Activated T-cell treated with anti-CD3 and anti-CD28 coated beads, Interleukin-2, amount 50 U/mL, for 72 hours (primary cell): ENCODE results near the gene PAQR6. TPM values are rescaled to one million over a fixed set of nuclear protein-coding genes. Genes with fewer than 3 reads are reported as not detected.

Source experiments
- ATAC-seq, 2 donors: fragments of 150-1000 bp; cut with Tn5 transposase; replicated peaks in 1 of 2; 2 replicates each; pipeline ENCODE4 v1.10.0; 2021; ENCODE audit warnings: moderate library complexity in 2 of 2, mild to moderate bottlenecking in 1 of 2
- DNase-seq, 2 donors: peaks; one replicate each; pipeline ENCODE4 v3.0.0; 2021 to 2022; ENCODE audit warnings: mixed read lengths in 1 of 2
- H3K27ac Mint-ChIP-seq: one replicate; pipeline ENCODE4 v1.8.0; 2022; ENCODE audit warnings: mild to moderate bottlenecking, moderate library complexity, mixed read lengths
- H3K27me3 Mint-ChIP-seq: one replicate; pipeline ENCODE4 v1.8.0; 2022; ENCODE audit warnings: low read depth, mixed read lengths
- H3K36me3 Mint-ChIP-seq, 2 donors: one replicate each; pipeline ENCODE4 v1.8.0; 2022; ENCODE audit warnings: mixed read lengths in 2 of 2, mild to moderate bottlenecking in 1 of 2; ENCODE audit not compliant: insufficient read depth in 2 of 2
- H3K4me1 Mint-ChIP-seq: one replicate; pipeline ENCODE4 v1.8.0; 2022; ENCODE audit warnings: low read depth, mixed read lengths
- H3K4me3 Mint-ChIP-seq, 2 donors: one replicate each; pipeline ENCODE4 v1.8.0; 2022; ENCODE audit warnings: mild to moderate bottlenecking in 2 of 2, mixed read lengths in 2 of 2, moderate library complexity in 2 of 2
- H3K9me3 Mint-ChIP-seq, 2 donors: one replicate each; pipeline ENCODE4 v1.8.0; 2022; ENCODE audit warnings: mixed read lengths in 2 of 2
- total RNA-seq, 2 donors: library from RNA; stranded (reverse); gene quantifications; one replicate each; pipeline ENCODE4 v1.2.3, GENCODE V29; 2022

PAQR6 gene
- total RNA-seq, 2 donors from 2014 or later: 9.6 to 10.4 TPM

DNA sequence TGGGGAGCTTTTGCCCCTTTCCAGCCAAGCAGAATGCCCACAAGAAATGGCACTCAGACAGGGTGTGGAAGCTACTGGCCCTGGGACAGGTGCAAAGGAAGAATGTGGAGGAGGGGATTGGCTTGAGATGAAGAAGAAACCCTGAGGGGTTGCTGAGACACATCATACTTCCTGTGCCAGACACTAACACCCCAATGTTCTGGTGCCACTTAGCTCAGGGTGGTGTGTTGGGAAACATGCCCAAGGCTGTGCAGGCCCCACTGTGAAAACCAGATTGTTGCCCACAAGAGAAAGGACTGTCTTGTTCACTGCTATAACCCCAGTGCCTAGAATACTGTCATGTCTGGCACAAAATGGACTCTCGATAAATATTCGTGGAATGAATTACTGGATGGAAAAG is 9.9 kb upstream of the PAQR6 start:
- peaks cover 8 to 30% of the 10 kb centered on the region in 2 donors for H3K36me3 Mint-ChIP-seq
- no peak overlapping the region for H3K4me3 Mint-ChIP-seq
- no peaks in the 10 kb centered on the region for H3K9me3 Mint-ChIP-seq
- no peaks in the 10 kb centered on the region for H3K4me1 Mint-ChIP-seq
- ATAC-seq (no peak), DNase-seq (no peak)
- no peak overlapping the region for H3K27ac Mint-ChIP-seq
- no peaks in the 10 kb centered on the region for H3K27me3 Mint-ChIP-seq

DNA sequence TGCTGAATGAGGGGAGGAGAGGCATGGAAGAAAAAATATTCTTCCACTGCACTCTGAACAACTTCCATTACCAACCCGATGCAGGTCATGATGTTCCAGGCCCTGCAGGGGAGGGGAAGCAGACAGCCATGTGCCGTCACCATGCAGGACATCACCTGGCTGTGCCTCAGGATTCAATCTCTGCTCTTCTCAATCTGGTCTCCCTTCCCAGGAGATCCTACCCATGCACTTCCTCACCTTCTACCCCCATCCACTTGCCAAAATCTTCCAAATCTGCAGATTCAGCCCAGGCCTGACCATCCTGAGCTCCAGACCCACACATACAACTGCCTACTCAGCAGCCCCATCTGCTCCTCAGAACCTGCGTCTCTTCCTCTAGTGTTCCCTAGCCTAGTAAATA is 5.8 kb upstream of the PAQR6 start:
- H3K9me3 Mint-ChIP-seq: no peaks in the 10 kb centered on the region
- peak overlapping the region; percentile 6 for H3K27ac Mint-ChIP-seq
- H3K36me3 Mint-ChIP-seq: peaks cover 3 to 19% of the 10 kb centered on the region in 2 donors
- no peaks in the 10 kb centered on the region for H3K27me3 Mint-ChIP-seq
- H3K4me3 Mint-ChIP-seq: no peak overlapping the region
- DNase-seq (no peak), ATAC-seq (no peak)
- H3K4me1 Mint-ChIP-seq: no peaks in the 10 kb centered on the region

DNA sequence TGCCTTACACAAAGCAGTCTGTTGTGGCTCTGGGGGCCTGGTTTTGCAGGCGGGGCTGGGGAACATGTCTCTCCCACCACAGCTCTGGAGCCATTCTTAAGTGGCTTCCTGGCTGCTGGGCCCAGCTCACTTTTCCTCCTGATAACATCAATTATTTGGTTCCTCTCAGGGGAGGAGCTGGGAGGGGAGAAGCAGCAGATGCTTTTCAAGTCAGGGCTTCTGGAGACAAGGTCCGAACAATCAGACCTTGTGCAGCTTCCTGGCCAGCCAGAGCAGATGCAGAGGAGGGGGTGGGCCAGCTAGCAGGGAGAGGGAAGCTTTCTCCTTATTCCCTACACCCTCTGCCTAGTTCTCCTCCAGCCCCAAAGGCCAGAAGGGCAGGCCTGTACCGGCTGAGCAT is 3.7 kb upstream of the PAQR6 start:
- DNase-seq (no peak), ATAC-seq (no peak)
- H3K4me3 Mint-ChIP-seq: no peak overlapping the region
- no peaks in the 10 kb centered on the region for H3K4me1 Mint-ChIP-seq
- H3K27ac Mint-ChIP-seq: no peak overlapping the region
- peaks cover 3 to 17% of the 10 kb centered on the region in 2 donors for H3K36me3 Mint-ChIP-seq
- no peaks in the 10 kb centered on the region for H3K27me3 Mint-ChIP-seq
- no peaks in the 10 kb centered on the region for H3K9me3 Mint-ChIP-seq

DNA sequence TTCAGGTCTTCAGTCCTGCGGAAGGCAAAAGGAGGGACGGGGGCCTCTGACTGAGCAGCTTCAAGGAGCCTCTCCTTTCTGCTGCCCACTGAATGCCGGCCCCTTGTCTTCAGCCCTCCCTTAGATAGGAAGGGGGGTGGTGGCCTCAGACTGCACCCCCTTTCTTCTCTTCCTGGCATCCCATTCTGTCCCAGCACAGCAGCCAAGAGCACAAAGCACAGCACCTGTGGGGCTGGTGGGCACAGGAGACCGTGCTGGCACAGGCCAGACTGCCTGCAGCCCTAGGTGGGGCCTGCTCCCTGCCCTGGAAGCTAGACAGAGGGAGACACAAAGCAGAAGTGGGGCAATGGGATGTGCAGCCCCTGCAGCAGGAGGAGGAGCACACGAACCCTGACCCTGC is 1.7 kb upstream of the PAQR6 start:
- no peak overlapping the region for H3K27ac Mint-ChIP-seq
- DNase-seq (no peak), ATAC-seq (no peak)
- peaks cover 8% of the 10 kb centered on the region for H3K27me3 Mint-ChIP-seq
- H3K36me3 Mint-ChIP-seq: peaks cover 0 to 16% of the 10 kb centered on the region in 2 donors
- H3K4me1 Mint-ChIP-seq: peaks cover 15% of the 10 kb centered on the region
- no peak overlapping the region for H3K4me3 Mint-ChIP-seq
- no peaks in the 10 kb centered on the region for H3K9me3 Mint-ChIP-seq

DNA sequence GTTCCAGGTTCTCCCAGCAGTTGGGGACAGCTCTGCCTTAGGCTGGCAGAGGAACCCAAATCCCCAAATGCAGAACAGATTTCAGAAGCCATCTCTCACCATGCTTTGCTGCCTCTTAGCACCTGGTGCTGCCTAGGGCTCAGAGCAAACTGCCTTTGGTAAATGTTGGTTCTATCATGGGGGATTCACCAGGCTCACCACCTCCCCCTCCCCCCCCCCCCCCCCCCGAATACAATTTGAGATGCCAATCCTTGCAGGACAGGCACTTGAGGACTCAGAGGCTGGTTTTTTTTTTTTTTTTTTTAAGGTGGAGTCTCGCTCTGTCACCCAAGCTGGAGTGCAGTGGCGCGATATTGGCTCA is 447 bp upstream of the PAQR6 start:
- no peak overlapping the region for H3K4me3 Mint-ChIP-seq
- ATAC-seq (no peak), DNase-seq (no peak)
- peaks cover 8% of the 10 kb centered on the region for H3K27me3 Mint-ChIP-seq
- H3K36me3 Mint-ChIP-seq: peaks cover 0 to 10% of the 10 kb centered on the region in 2 donors
- no peaks in the 10 kb centered on the region for H3K9me3 Mint-ChIP-seq
- H3K27ac Mint-ChIP-seq: no peak overlapping the region
- H3K4me1 Mint-ChIP-seq: peaks cover 21% of the 10 kb centered on the region

DNA sequence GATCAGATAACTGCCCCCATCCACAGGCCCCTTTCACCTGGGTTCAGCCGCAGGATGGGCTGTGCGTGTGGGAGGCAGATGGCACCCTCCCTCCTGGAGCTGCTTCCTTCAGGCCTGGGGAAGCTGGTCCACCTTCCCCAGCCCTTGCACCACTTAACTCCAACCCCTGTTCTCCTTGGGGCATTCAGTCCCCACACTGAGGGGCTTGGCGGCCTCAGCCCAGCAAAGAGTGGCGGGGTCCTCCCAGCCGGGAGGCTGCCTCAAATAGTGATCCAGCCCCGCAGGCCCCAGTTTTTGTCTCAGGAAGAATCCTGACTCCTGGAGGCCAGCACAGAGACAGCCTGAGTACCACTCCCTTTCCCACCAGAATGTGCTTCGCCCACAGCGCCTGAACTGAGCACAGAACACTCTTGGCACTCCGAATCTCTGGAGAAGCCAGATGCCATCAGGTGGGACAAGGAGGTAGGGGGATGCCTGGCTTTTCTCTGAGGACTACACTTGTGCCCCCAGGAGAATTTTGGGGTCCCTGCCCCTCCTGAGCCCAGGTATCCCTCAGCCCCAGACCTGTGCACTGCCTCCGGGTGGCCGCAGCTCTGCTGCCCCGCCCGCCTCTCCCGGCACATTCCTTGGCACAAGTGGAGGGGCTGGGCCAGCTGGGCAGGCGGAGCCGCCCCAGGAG is 936 bp downstream of the PAQR6 start:
- Mint-ChIP-seq H3K4me3 (no peak overlapping the region), H3K27me3 (peaks cover 8% of the 10 kb centered on the region), H3K9me3 (no peaks in the 10 kb centered on the region), H3K27ac (no peak overlapping the region), H3K36me3 (peaks cover 0 to 6% of the 10 kb centered on the region in 2 donors), H3K4me1 (peaks cover 21% of the 10 kb centered on the region)
- DNase-seq (no peak), ATAC-seq (no peak)

DNA sequence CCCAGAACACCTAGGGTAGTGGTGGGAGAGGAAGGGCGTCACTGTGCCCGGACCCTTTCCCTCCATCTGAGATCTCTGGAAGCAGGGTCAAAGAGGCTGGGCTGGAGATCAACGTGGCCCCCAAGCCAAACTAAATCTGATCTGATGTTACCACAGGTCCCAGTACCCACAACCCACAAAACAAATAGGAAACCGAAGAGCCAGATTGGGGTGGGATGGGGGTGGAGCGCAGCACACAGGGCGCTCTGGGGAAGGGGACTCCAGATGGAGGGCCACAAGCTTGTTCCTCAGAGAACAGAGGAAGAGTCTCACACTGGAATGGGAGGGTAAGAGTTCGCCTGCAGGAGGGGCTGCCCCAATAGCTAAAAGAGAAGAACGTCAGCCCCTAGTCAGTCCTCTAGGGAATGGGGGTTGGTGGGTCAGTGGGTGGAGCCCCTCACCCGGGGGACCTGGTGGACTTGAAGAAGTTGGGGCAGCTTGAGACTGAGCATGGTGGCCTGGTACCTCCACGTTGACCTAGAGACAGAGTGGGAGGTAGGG is 1.5 kb downstream of the PAQR6 start:
- DNase-seq: no peak
- Mint-ChIP-seq H3K36me3 (peaks cover 0 to 6% of the 10 kb centered on the region in 2 donors), H3K27me3 (peaks cover 8% of the 10 kb centered on the region), H3K9me3 (no peaks in the 10 kb centered on the region), H3K4me1 (peaks cover 21% of the 10 kb centered on the region), H3K27ac (no peak overlapping the region), H3K4me3 (peak overlapping the region; percentile 1 to 20)
- ATAC-seq: no peak

DNA sequence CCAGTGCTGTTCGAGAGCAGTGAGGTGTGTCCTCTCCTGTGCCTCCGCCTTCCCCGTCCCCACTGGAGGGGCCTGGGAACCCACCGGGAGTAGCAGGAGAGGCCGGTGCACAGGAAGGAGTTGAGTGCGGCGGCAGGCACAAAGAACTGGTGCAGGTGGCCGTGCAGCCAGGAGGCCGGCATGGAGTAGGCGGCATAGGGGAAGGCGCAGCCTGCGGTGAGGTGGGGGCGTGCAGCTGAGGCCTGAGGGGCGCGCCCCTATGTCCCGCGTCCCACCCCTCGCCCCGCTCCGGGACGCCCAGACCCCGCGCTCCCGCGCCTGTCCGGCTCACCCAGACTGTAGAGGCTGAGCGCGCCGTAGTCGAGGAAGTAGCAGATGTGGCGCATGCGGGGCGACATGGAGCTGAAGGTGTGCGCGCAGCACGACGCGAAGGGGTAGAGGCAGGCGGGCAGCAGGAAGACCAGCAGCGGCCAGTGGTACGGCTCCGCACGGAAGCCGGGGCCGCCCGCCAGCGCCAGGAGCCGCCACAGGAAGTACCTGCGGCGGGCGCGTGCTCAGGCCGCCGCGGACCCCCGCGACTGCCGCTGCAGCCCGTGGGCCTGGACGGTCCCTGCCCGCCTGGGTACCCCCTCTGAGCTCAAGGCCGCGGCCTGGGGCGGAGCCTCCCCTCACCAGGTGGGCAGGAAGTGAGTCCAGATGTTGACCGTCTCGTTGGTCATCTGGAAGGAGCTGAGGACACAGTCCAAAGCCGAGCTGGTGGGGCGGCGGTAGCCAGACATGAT is 2.2 kb downstream of the PAQR6 start:
- peaks cover 21% of the 10 kb centered on the region for H3K4me1 Mint-ChIP-seq
- DNase-seq: peak; percentile 47
- H3K4me3 Mint-ChIP-seq: peak overlapping the region; percentile 83 to 86
- ATAC-seq: peak; percentile 38 to 61
- H3K27ac Mint-ChIP-seq: peak overlapping the region; percentile 45
- H3K27me3 Mint-ChIP-seq: peaks cover 8% of the 10 kb centered on the region
- peaks cover 0 to 5% of the 10 kb centered on the region in 2 donors for H3K36me3 Mint-ChIP-seq
- no peaks in the 10 kb centered on the region for H3K9me3 Mint-ChIP-seq

DNA sequence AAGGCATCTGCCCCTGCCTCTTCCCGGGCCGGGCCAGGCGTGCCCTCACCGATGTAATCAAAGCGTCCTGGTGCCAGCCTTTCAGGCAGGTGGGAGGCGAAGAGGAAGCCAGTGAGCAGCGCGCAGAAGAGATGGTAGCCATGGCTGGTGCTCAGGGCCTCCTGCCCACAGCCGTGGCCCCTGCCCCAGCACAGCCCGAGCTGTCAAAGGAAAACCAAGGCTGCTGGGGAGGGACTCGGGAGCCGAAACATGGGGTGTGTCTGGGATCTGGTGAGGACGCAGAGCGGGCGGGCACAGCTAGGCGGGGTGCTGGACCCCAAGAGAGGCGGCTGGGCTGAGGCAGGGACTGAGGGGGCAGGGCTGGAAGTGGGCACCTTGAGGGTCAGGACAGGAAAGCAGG is 3.1 kb downstream of the PAQR6 start:
- Mint-ChIP-seq H3K4me3 (peak overlapping the region; percentile 83 to 86), H3K27me3 (peaks cover 8% of the 10 kb centered on the region), H3K27ac (no peak overlapping the region), H3K4me1 (peaks cover 21% of the 10 kb centered on the region), H3K36me3 (peaks cover 0 to 4% of the 10 kb centered on the region in 2 donors), H3K9me3 (no peaks in the 10 kb centered on the region)
- DNase-seq (no peak), ATAC-seq (no peak)

DNA sequence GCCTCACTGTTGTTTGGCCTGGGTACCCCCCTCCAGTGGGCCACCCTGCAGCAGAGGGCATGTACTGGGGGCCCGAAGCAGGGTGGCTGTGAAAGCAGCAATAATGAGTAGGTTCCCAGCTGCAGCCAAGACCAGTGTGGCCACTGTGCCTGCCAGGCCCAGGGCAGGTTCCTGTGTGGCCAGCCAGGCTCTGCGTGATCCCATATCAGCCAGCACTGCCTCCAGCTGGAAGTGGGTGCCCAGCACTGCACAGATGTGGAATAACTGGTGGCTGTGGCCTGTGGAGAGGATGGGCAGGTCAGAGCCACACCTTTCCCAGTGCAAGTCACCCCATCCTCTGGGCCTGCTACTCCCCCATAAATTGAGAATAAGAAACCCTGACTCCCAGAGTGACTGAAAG is 3.7 kb downstream of the PAQR6 start:
- peaks cover 21% of the 10 kb centered on the region for H3K4me1 Mint-ChIP-seq
- H3K36me3 Mint-ChIP-seq: peaks cover 0 to 4% of the 10 kb centered on the region in 2 donors
- H3K9me3 Mint-ChIP-seq: no peaks in the 10 kb centered on the region
- no peak overlapping the region for H3K27ac Mint-ChIP-seq
- DNase-seq: no peak
- peaks cover 8% of the 10 kb centered on the region for H3K27me3 Mint-ChIP-seq
- H3K4me3 Mint-ChIP-seq: no peak overlapping the region
- no peak for ATAC-seq

DNA sequence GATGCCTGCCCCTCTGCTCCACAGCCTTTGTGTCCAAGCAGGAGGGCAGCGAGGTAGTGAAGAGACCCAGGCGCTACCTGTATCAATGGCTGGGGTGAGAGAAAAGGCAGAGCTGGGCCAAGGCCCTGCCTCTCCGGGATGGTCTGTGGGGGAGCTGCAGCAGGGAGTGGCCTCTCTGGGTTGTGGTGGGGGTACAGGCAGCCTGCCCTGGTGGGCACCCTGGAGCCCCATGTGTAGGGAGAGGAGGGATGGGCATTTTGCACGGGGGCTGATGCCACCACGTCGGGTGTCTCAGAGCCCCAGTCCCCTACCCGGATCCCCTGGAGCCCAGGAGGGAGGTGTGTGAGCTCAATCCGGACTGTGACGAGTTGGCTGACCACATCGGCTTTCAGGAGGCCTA is 5.1 kb downstream of the PAQR6 start:
- DNase-seq: no peak
- peaks cover 8% of the 10 kb centered on the region for H3K27me3 Mint-ChIP-seq
- H3K9me3 Mint-ChIP-seq: no peaks in the 10 kb centered on the region
- ATAC-seq: no peak
- H3K4me1 Mint-ChIP-seq: peaks cover 21% of the 10 kb centered on the region
- peaks cover 4 to 8% of the 10 kb centered on the region in 2 donors for H3K36me3 Mint-ChIP-seq
- no peak overlapping the region for H3K27ac Mint-ChIP-seq
- H3K4me3 Mint-ChIP-seq: no peak overlapping the region

DNA sequence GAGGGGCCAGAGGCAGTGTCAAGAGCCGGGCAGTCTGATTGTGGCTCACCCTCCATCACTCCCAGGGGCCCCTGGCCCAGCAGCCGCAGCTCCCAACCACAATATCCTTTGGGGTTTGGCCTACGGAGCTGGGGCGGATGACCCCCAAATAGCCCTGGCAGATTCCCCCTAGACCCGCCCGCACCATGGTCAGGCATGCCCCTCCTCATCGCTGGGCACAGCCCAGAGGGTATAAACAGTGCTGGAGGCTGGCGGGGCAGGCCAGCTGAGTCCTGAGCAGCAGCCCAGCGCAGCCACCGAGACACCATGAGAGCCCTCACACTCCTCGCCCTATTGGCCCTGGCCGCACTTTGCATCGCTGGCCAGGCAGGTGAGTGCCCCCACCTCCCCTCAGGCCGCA is 5.9 kb downstream of the PAQR6 start, which contains the start of gene BGLAP:
BGLAP (plus strand) TSS at position 259 of the 400 bp plus-strand sequence; CDS start at position 307, 48 bp downstream.
- no peak within 1 kb of the TSS for H3K27ac Mint-ChIP-seq
- peaks cover 6 to 13% of the 10 kb centered on the region in 2 donors for H3K36me3 Mint-ChIP-seq
- H3K4me1 Mint-ChIP-seq: peaks cover 21% of the 10 kb centered on the region
- ATAC-seq (peak in 1 of 2 donors; percentile 2), DNase-seq (no peak)
- no peak within 1 kb of the TSS for H3K4me3 Mint-ChIP-seq
- no peaks in the 10 kb centered on the region for H3K9me3 Mint-ChIP-seq
- peaks cover 8% of the 10 kb centered on the region for H3K27me3 Mint-ChIP-seq

DNA sequence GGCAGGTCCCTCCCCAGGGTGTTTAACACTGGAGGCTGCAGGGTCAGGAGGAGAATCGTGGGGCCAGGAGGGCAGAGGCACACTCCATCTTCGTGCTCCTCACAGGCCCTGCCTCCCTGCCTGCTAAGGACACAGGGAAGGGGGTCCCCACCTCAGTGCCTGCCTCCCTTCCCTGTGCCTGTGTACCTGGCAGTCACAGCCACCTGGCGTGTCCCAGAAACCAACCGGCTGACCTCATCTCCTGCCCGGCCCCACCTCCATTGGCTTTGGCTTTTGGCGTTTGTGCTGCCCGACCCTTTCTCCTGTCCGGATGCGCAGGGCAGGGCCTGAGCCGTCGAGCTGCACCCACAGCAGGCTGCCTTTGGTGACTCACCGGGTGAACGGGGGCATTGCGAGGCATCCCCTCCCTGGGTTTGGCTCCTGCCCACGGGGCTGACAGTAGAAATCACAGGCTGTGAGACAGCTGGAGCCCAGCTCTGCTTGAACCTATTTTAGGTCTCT is 6.5 kb downstream of the PAQR6 start:
- Mint-ChIP-seq H3K4me3 (no peak overlapping the region), H3K27ac (no peak overlapping the region), H3K36me3 (peaks cover 6 to 13% of the 10 kb centered on the region in 2 donors)

More for the DNA sequence above, 6.5 kb downstream of the PAQR6 start:
- H3K4me1 Mint-ChIP-seq: peaks cover 20% of the 10 kb centered on the region
- H3K27me3 Mint-ChIP-seq: peaks cover 8% of the 10 kb centered on the region
- DNase-seq (no peak), ATAC-seq (no peak)
- no peaks in the 10 kb centered on the region for H3K9me3 Mint-ChIP-seq
